ENCODE results near the gene CLN6. TPM values are rescaled to one million over a fixed set of nuclear protein-coding genes. Genes with fewer than 3 reads are reported as not detected.

Gene CLN6
- total and polyA plus RNA-seq, 9 of the 15 experiments (the other 6 are each of a cell fraction or from before 2014, with no cell fraction given): 0.71 to 53.3 (median 39.3) TPM

- TF ChIP-seq SAP30 (IDR thresholded peaks at IDR 0.05; ENCODE audit: borderline replicate concordance, insufficient read depth, low read depth, low read length, poor library complexity, severe bottlenecking) (no peak), BRCA1 (IDR thresholded peaks at IDR 0.05) (no peak), BRCA1 (CRISPR knock-in tag; IDR thresholded peaks at IDR 0.05) (no peak), ZFPM2 (CRISPR knock-in tag; IDR thresholded peaks at IDR 0.05) (no peak), ZBTB12 (CRISPR knock-in tag; IDR thresholded peaks at IDR 0.05) (no peak), CBX8 (IDR thresholded peaks at IDR 0.05; ENCODE audit: borderline replicate concordance, extremely low read depth, low read depth, low read length, poor library complexity, severe bottlenecking) (no peak), RFX7 (CRISPR knock-in tag; IDR thresholded peaks at IDR 0.05) (no peak), ZBTB1 (CRISPR knock-in tag; IDR thresholded peaks at IDR 0.05; ENCODE audit: borderline replicate concordance, low read depth) (no peak), IRF9 (tag; IDR thresholded peaks at IDR 0.05) (no peak), TCFL5 (CRISPR knock-in tag; conservative IDR thresholded peaks at IDR 0.05) (no peak)
- TF ChIP-seq, protein P1, sequence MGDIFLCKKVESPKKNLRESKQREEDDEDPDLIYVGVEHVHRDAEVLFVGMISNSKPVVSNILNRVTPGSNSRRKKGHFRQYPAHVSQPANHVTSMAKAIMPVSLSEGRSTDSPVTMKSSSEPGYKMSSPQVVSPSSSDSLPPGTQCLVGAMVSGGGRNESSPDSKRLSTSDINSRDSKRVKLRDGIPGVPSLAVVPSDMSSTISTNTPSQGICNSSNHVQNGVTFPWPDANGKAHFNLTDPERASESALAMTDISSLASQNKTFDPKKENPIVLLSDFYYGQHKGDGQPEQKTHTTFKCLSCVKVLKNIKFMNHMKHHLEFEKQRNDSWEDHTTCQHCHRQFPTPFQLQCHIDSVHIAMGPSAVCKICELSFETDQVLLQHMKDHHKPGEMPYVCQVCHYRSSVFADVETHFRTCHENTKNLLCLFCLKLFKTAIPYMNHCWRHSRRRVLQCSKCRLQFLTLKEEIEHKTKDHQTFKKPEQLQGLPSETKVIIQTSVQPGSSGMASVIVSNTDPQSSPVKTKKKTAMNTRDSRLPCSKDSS (IDR thresholded peaks at IDR 0.05; ENCODE audit: low read depth, partially characterized antibody): no peak
- TF ChIP-seq, protein P2, sequence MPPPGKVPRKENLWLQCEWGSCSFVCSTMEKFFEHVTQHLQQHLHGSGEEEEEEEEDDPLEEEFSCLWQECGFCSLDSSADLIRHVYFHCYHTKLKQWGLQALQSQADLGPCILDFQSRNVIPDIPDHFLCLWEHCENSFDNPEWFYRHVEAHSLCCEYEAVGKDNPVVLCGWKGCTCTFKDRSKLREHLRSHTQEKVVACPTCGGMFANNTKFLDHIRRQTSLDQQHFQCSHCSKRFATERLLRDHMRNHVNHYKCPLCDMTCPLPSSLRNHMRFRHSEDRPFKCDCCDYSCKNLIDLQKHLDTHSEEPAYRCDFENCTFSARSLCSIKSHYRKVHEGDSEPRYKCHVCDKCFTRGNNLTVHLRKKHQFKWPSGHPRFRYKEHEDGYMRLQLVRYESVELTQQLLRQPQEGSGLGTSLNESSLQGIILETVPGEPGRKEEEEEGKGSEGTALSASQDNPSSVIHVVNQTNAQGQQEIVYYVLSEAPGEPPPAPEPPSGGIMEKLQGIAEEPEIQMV (tag; conservative IDR thresholded peaks at IDR 0.05; ENCODE audit: low read depth): no peak
- TF ChIP-seq, protein P3, sequence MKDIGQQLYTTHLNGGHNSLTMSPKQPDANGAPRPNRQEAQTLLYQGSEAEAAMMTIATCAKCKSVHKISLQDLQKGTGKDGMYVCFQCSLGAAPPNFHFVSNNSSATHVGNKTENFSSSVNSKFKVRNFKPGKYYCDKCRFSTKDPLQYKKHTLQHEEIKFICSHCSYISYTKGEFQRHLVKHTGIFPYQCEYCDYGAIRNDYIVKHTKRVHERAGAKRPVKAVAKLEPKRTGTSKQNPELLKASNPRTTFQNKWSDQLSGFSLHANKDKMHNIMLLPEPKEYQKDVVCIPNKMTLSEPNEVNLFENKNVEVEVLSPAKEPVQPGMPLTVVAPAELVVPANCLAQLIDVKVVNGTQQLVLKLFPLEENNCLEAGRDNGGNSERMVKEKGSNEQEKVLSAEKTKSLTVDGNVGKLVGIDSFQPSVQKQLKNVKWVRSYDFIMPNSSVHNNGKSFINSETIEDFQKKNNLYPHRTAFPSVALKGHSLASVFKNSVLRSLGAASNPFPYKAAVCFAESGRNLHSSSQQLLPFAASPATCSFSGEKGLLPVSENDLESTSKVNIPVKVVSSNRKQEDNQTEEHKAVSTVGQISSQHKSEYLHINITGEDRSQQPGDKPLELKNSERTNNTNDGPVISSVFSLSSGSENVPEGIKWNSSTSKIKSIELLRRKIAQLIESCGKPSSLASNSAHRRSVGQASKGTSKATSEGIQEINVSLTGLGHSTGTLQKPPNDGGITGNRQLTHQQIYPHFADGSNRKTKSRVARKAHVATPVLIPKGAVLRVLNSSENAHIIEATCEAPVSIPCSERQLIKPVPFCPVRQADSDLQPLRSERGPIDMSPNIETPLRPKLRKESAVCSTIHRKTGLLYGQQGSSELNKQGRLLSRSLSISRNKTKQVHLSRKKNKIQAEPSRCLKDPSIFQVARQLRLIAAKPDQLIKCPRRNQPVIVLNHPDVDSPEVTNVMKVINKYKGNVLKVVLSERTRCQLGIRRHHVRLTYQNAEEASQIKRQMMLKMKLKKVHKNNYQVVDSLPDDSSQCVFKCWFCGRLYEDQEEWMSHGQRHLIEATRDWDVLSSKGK (CRISPR knock-in tag; IDR thresholded peaks at IDR 0.05): no peak
Observed at GRCh38 chr15:68192804-68193486, 36.6 kb downstream of the CLN6 start (continued).
